ENCODE data around the gene TMTC1. TPM values are rescaled to one million over a fixed set of nuclear protein-coding genes. Genes with fewer than 3 reads are reported as not detected.

The TMTC1 gene
- total RNA-seq, 4 donors from 2014 or later: 84.0 to 177 (median 105) TPM

GRCh38 chr12:29547151-29547632 lies 236.6 kb downstream of the TMTC1 start:
- DNase-seq (ENCODE audit: extremely low spot score): no peak
- Histone ChIP-seq H3K4me3 (no peak overlapping the region), H3K27ac (replicated peaks in 1 of 4) (peak overlapping the region; percentile 12 to 32 (median 20)), H3K36me3 (no peaks in the 10 kb centered on the region), H3K27me3 (no peaks in the 10 kb centered on the region), H3K9me3 (no peaks in the 10 kb centered on the region), H3K4me1 (peaks cover 13 to 29% (median 21%) of the 10 kb centered on the region in 4 donors)
- intact Hi-C loops (cut with DNase I): loop anchor here (5.0 kb wide), 1 partner anchor 235 kb away; the partner anchor contains the start of gene TMTC1
- TF ChIP-seq EP300 (IDR thresholded peaks at IDR 0.05): no peak
- no peak for TF ChIP-seq POLR2A (IDR thresholded peaks at IDR 0.05; ENCODE audit: low read depth)
- TF ChIP-seq POLR2AphosphoS5 (IDR thresholded peaks at IDR 0.05): peak in 1 of 2 donors; percentile 25
- TF ChIP-seq CTCF (IDR thresholded peaks at IDR 0.05): no peak
- WGBS: 25% methylated on average over 4 of the region's 4 CpGs

DNA sequence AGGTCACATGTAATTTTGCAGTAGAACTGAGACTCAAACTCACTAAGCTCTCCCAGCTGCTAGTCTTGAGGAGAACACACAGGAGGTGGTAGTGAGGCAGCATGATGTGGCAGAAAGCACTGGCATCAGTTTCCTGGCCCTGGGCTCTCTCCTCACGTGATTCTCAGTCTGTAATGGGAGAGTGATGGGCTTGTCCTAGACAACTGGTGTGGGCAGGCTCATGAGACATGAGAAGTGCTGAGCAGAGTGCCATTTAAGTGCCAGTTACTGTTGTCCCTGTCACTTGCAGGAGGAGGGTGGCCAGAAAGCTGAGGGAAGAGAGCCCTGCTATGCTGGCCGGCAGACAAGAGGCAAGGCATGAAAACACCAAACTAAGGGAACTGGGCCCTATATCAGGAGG lies 237.7 kb downstream of the TMTC1 start:
- DNase-seq (ENCODE audit: extremely low spot score): no peak
- intact Hi-C loops (cut with DNase I): loop anchor here (5.0 kb wide), 1 partner anchor 236 kb away; the partner anchor contains the start of gene TMTC1
- H3K4me1 ChIP-seq: peaks cover 13 to 29% (median 21%) of the 10 kb centered on the region in 4 donors
- no peak overlapping the region for H3K4me3 ChIP-seq
- no peak for TF ChIP-seq POLR2A (IDR thresholded peaks at IDR 0.05; ENCODE audit: low read depth)
- no peak for TF ChIP-seq POLR2AphosphoS5 (IDR thresholded peaks at IDR 0.05)
- TF ChIP-seq EP300 (IDR thresholded peaks at IDR 0.05): no peak
- TF ChIP-seq CTCF (IDR thresholded peaks at IDR 0.05): no peak
- no peaks in the 10 kb centered on the region for H3K27me3 ChIP-seq
- H3K36me3 ChIP-seq: no peaks in the 10 kb centered on the region
- no peaks in the 10 kb centered on the region for H3K9me3 ChIP-seq
- WGBS: 75% methylated on average over 2 of the region's 2 CpGs
- H3K27ac ChIP-seq (replicated peaks in 1 of 4): peak overlapping the region in 2 of 4 donors; percentile 21 to 32

DNA sequence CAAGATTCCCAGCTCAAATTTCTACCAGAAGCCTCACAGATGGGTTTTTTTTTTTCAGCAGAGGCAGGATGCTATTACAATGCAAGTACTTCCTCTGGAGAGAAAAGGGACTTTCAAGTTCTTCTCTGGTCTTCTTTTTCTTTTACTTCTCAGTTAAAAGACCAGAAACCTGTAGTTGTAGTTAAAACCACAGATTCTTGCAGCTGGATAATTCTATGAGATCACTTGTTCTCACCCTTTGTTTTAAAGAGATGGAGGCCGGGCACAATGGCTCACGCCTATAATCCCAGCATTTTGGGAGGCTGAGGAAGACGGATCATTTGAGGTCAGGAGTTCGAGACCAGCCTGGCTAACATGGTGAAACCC lies 238.7 kb downstream of the TMTC1 start:
- 93% methylated on average over 4 of the region's 4 CpGs for WGBS
- H3K36me3 ChIP-seq: no peaks in the 10 kb centered on the region
- no peak for TF ChIP-seq CTCF (IDR thresholded peaks at IDR 0.05)
- no peak for TF ChIP-seq EP300 (IDR thresholded peaks at IDR 0.05)
- no peak for TF ChIP-seq POLR2A (IDR thresholded peaks at IDR 0.05; ENCODE audit: low read depth)
- TF ChIP-seq POLR2AphosphoS5 (IDR thresholded peaks at IDR 0.05): no peak
- peaks cover 13 to 29% (median 21%) of the 10 kb centered on the region in 4 donors for H3K4me1 ChIP-seq
- no peaks in the 10 kb centered on the region for H3K9me3 ChIP-seq
- no peak overlapping the region for H3K27ac ChIP-seq (replicated peaks in 1 of 4)
- no peak overlapping the region for H3K4me3 ChIP-seq
- intact Hi-C loops (cut with DNase I): loop anchor here (5.0 kb wide), 1 partner anchor 237 kb away; the partner anchor contains the start of gene TMTC1
- DNase-seq (ENCODE audit: extremely low spot score): no peak
- H3K27me3 ChIP-seq: no peaks in the 10 kb centered on the region

GRCh38 chr12:29544428-29545101 lies 239.2 kb downstream of the TMTC1 start:
- intact Hi-C loops (cut with DNase I): loop anchor here (5.0 kb wide), 1 partner anchor 238 kb away; the partner anchor contains the start of gene TMTC1
- peaks cover 13 to 29% (median 21%) of the 10 kb centered on the region in 4 donors for H3K4me1 ChIP-seq

More at GRCh38 chr12:29544428-29545101, 239.2 kb downstream of the TMTC1 start:
- Histone ChIP-seq H3K27ac (replicated peaks in 1 of 4) (no peak overlapping the region), H3K4me3 (no peak overlapping the region), H3K9me3 (no peaks in the 10 kb centered on the region), H3K27me3 (no peaks in the 10 kb centered on the region), H3K36me3 (no peaks in the 10 kb centered on the region)
- WGBS: 94% methylated on average over 6 of the region's 6 CpGs
- no peak for TF ChIP-seq POLR2AphosphoS5 (IDR thresholded peaks at IDR 0.05)
- no peak for TF ChIP-seq CTCF (IDR thresholded peaks at IDR 0.05)
- TF ChIP-seq EP300 (IDR thresholded peaks at IDR 0.05): no peak
- TF ChIP-seq POLR2A (IDR thresholded peaks at IDR 0.05; ENCODE audit: low read depth): no peak
- no peak for DNase-seq (ENCODE audit: extremely low spot score)
